Endodermal cell (in vitro differentiated cells): ENCODE results near the gene ABAT. TPM values are rescaled to one million over a fixed set of nuclear protein-coding genes. Genes with fewer than 3 reads are reported as not detected.

Experiments used
- DNase-seq: peaks from one replicate; pipeline ENCODE4 v3.0.0-alpha.2; 2017
- H3K27ac ChIP-seq: 2 replicates; pipeline ENCODE4 v1.5.1; 2013; ENCODE audit warnings: mild to moderate bottlenecking, low read depth, low read length, moderate library complexity
- H3K27me3 ChIP-seq: 2 replicates; pipeline ENCODE4 v1.6.1; 2013; ENCODE audit warnings: mild to moderate bottlenecking, low read length, moderate library complexity; ENCODE audit not compliant: insufficient read depth, control insufficient read depth, poor library complexity, severe bottlenecking
- H3K36me3 ChIP-seq: 2 replicates; pipeline ENCODE4 v1.7.0; 2013; ENCODE audit warnings: mild to moderate bottlenecking, low read length, moderate library complexity; ENCODE audit not compliant: control insufficient read depth, insufficient read depth
- H3K4me1 ChIP-seq: one replicate; pipeline ENCODE4 v1.7.0; 2013; ENCODE audit warnings: low read length; ENCODE audit not compliant: control insufficient read depth, insufficient read depth
- H3K4me3 ChIP-seq: 2 replicates; pipeline ENCODE4 v1.5.1; 2013; ENCODE audit warnings: mild to moderate bottlenecking, low read length, moderate library complexity
- H3K9ac ChIP-seq: 2 replicates; pipeline ENCODE4 v1.6.1; 2013; ENCODE audit warnings: mild to moderate bottlenecking, low read length, moderate library complexity; ENCODE audit not compliant: poor library complexity, severe bottlenecking; ENCODE audit errors: extremely low read depth
- H3K9me3 ChIP-seq: 2 replicates; pipeline ENCODE4 v1.6.1; 2013; ENCODE audit warnings: mild to moderate bottlenecking, low read length, moderate library complexity; ENCODE audit not compliant: control insufficient read depth
- H3K27ac Mint-ChIP-seq: 2 replicates; pipeline ENCODE4 v1.8.0; 2020; ENCODE audit warnings: mixed read lengths
- H3K27me3 Mint-ChIP-seq: 2 replicates; pipeline ENCODE4 v1.8.0; 2021; ENCODE audit warnings: mild to moderate bottlenecking, mixed read lengths; ENCODE audit not compliant: insufficient read depth
- H3K36me3 Mint-ChIP-seq: 2 replicates; pipeline ENCODE4 v1.8.0; 2020; ENCODE audit warnings: low read depth, mixed read lengths
- H3K4me1 Mint-ChIP-seq: 2 replicates; pipeline ENCODE4 v1.8.0; 2020; ENCODE audit warnings: mixed read lengths
- H3K4me3 Mint-ChIP-seq: 2 replicates; pipeline ENCODE4 v1.8.0; 2020; ENCODE audit warnings: mild to moderate bottlenecking, moderate library complexity, mixed read lengths
- H3K9me3 Mint-ChIP-seq: 2 replicates; pipeline ENCODE4 v1.8.0; 2020; ENCODE audit warnings: mild to moderate bottlenecking, mixed read lengths
- CTCF ChIP-seq: fragments of 200-600 bp; sonication (generic); conservative IDR thresholded peaks from 2 replicates; pipeline ENCODE4 v1.5.0; 2021; ENCODE audit warnings: antibody characterized with exemption, mild to moderate bottlenecking
- WGBS, 2 experiments: methylation state at CpG; one replicate each; pipeline versions ENCODE4 v1.1.5 to v1.1.7; 2013; ENCODE audit warnings: missing lambda C conversion rate in 2 of 2, mixed read lengths in 1 of 2; ENCODE audit not compliant: insufficient coverage in 1 of 2, insufficient read length in 1 of 2; 5-methylcytosine and 5-hydroxymethylcytosine counted together
- total RNA-seq, 2 donors: library from RNA; stranded (reverse); fragmentation: NEBNext Ultra II Directional in 1 of 2; extraction: Animal tissue kit (Norgen Biotek cat#: 25700) in 1 of 2; gene quantifications; 2 replicates in 1 of 2; 3 replicates in 1 of 2; pipeline ENCODE4 v1.2.1, GENCODE V29; 2021

ABAT gene
- total RNA-seq, 2 donors from 2014 or later: 9.7 to 13.6 TPM

- Histone ChIP-seq H3K9me3 (no peaks in the 10 kb centered on the region), H3K27ac (no peak overlapping the region), H3K36me3 (no peaks in the 10 kb centered on the region), H3K9ac (no peak overlapping the region), H3K4me3 (no peak overlapping the region), H3K27me3 (no peaks in the 10 kb centered on the region), H3K4me1 (no peaks in the 10 kb centered on the region)
- Mint-ChIP-seq H3K36me3 (peaks cover 4% of the 10 kb centered on the region), H3K27ac (no peak overlapping the region), H3K4me1 (peaks cover 13% of the 10 kb centered on the region), H3K4me3 (no peak overlapping the region), H3K9me3 (no peaks in the 10 kb centered on the region), H3K27me3 (no peaks in the 10 kb centered on the region)
- peak; percentile 24 for DNase-seq
- WGBS, 2 experiments: 89 to 91% methylated on average over 5 to 6 of the region's 6 CpGs
- TF ChIP-seq CTCF: no peak
These were observed 86.7 kb downstream of the ABAT start for GRCh38 chr16:8761078-8761477.

GRCh38 chr16:8762254-8762653, 87.8 kb downstream of the ABAT start:
- WGBS, 2 experiments: 92 to 94% methylated on average over 4 of the region's 4 CpGs
- Histone ChIP-seq H3K4me1 (no peaks in the 10 kb centered on the region), H3K9me3 (no peaks in the 10 kb centered on the region), H3K36me3 (no peaks in the 10 kb centered on the region), H3K27me3 (no peaks in the 10 kb centered on the region), H3K9ac (no peak overlapping the region), H3K27ac (no peak overlapping the region), H3K4me3 (no peak overlapping the region)
- H3K9me3 Mint-ChIP-seq: no peaks in the 10 kb centered on the region
- H3K36me3 Mint-ChIP-seq: peaks cover 4% of the 10 kb centered on the region
- DNase-seq: no peak
- peaks cover 13% of the 10 kb centered on the region for H3K4me1 Mint-ChIP-seq
- H3K27ac Mint-ChIP-seq: no peak overlapping the region
- TF ChIP-seq CTCF: no peak
- H3K27me3 Mint-ChIP-seq: no peaks in the 10 kb centered on the region
- no peak overlapping the region for H3K4me3 Mint-ChIP-seq

- no peaks in the 10 kb centered on the region for H3K4me1 ChIP-seq
- no peaks in the 10 kb centered on the region for H3K9me3 Mint-ChIP-seq
- H3K4me3 ChIP-seq: no peak overlapping the region
- no peaks in the 10 kb centered on the region for H3K36me3 ChIP-seq
- peaks cover 5% of the 10 kb centered on the region for H3K36me3 Mint-ChIP-seq
- H3K27me3 Mint-ChIP-seq: no peaks in the 10 kb centered on the region
- no peak overlapping the region for H3K9ac ChIP-seq
- no peak overlapping the region for H3K27ac Mint-ChIP-seq
- H3K4me3 Mint-ChIP-seq: no peak overlapping the region
- H3K4me1 Mint-ChIP-seq: peaks cover 13% of the 10 kb centered on the region
- H3K9me3 ChIP-seq: no peaks in the 10 kb centered on the region
- H3K27ac ChIP-seq: peak overlapping the region; percentile 24
- peak; percentile 19 for DNase-seq
- WGBS, 2 experiments: 90% methylated on average over 3 of the region's 3 CpGs; no CpG with 5 or more reads in 1 of the 2 experiments
- no peak for TF ChIP-seq CTCF
- no peaks in the 10 kb centered on the region for H3K27me3 ChIP-seq
These were observed 88.7 kb downstream of the ABAT start for GRCh38 chr16:8763083-8763482.
